Fibroblast of villous mesenchyme (primary cell): ENCODE results near the gene MTPN. TPM values are rescaled to one million over a fixed set of nuclear protein-coding genes. Genes with fewer than 3 reads are reported as not detected.

Experiments
- DNase-seq: peaks from one replicate; pipeline ENCODE4 v3.0.0-alpha.2; 2010; ENCODE audit warnings: low read depth
- H3K4me3 ChIP-seq: 2 replicates; pipeline ENCODE4 v1.5.1; 2011; ENCODE audit warnings: low read depth, mild to moderate bottlenecking, low read length
- CTCF ChIP-seq: IDR thresholded peaks from 2 replicates; pipeline ENCODE4 v1.5.1; 2012; ENCODE audit warnings: low read depth, mild to moderate bottlenecking, low read length; ENCODE audit not compliant: insufficient read depth
- total RNA-seq: library from RNA; depleted of rRNA; stranded (reverse); fragments of >200 nt; gene quantifications from 2 replicates; pipeline ENCODE4 v1.2.3, GENCODE V29; 2012

The MTPN gene
- total RNA-seq, 1 donor: 158 TPM

- no peak overlapping the region for H3K4me3 ChIP-seq
- DNase-seq: no peak
- no peak for TF ChIP-seq CTCF
Observed at GRCh38 chr7:135932131-135932530, 45.0 kb downstream of the MTPN start.

GRCh38 chr7:135930565-135931461 is 46.3 kb downstream of the MTPN start:
- H3K4me3 ChIP-seq: no peak overlapping the region
- peak; percentile 29 for DNase-seq
- no peak for TF ChIP-seq CTCF

DNA sequence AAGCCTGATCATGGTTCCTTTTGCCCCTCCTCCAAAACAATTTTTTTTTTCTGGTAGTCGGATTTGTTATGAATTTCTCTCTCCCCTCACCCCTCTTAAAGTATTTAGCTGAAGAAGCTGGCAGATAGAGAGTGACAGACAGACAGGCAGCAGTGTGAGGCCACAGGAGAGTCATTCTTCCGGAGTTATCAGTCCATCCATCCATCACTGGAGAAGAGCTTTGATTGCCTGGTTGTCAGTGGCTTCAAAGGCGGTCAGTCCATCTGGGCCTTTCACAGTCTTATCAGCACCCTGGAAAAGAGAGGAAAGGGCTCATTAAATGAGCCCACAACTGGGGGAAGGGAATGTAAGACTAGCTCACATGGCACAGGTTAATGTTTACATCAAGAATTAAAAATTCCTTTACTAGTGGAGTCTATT is 47.4 kb downstream of the MTPN start:
- DNase-seq: no peak
- no peak for TF ChIP-seq CTCF
- H3K4me3 ChIP-seq: no peak overlapping the region

DNA sequence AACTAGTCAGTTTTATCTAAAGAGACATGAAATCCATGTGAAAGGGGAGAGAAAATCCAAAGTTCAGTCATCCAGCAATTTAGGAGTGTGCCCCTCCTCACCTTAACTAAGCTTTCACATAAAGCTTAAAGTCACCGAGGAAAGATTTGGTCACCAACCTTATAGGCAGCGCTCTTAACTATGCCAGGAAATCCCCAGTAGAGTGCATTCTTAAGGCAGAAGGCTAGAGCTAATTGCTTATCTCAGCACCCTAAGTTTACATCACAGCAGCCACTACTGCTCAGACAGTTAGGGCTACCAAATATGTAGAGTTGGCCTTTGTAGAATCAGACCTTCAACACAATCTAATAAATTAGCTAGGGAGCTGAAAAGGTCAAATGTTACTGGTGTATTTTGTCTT is 47.9 kb downstream of the MTPN start:
- TF ChIP-seq CTCF: no peak
- no peak overlapping the region for H3K4me3 ChIP-seq
- peak; percentile 21 for DNase-seq

GRCh38 chr7:135928136-135928535 is 49.0 kb downstream of the MTPN start:
- H3K4me3 ChIP-seq: no peak overlapping the region
- no peak for DNase-seq
- TF ChIP-seq CTCF: no peak

DNA sequence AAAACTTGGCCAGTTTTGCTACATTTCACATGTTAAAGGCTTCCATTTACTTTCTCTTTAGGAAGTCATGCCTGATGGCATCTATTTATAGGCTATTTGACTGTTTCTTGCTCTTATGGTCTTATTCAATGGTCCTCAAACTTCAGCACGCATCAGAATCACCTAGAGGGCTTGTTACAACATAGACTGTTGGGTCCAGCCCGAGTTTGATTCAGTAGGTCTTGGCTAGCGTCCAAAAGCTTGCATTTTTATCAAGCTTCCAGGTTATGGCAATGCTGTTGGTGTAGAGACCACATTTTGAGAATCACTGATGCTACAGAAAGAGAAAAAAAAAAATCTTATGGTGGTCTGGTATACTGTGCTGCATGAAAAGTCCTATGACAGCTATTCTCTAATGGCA is 51.9 kb downstream of the MTPN start:
- no peak overlapping the region for H3K4me3 ChIP-seq
- no peak for TF ChIP-seq CTCF
- no peak for DNase-seq

GRCh38 chr7:135924302-135924701 is 52.9 kb downstream of the MTPN start:
- no peak for DNase-seq

More at GRCh38 chr7:135924302-135924701, 52.9 kb downstream of the MTPN start:
- no peak for TF ChIP-seq CTCF
- H3K4me3 ChIP-seq: no peak overlapping the region
